Activated T-cell treated with anti-CD3 and anti-CD28 coated beads for 1 hour (primary cell): ENCODE measurements around the gene CDKAL1.

Experiments
- DNase-seq: peaks from one replicate; pipeline ENCODE4 v3.0.0-alpha.2; 2020; ENCODE audit warnings: low read depth

Gene CDKAL1

GRCh38 chr6:20838113-20838512 is 303.9 kb downstream of the CDKAL1 start:
- no peak for DNase-seq

GRCh38 chr6:20839630-20840029 is 305.4 kb downstream of the CDKAL1 start:
- DNase-seq = no peak

DNA sequence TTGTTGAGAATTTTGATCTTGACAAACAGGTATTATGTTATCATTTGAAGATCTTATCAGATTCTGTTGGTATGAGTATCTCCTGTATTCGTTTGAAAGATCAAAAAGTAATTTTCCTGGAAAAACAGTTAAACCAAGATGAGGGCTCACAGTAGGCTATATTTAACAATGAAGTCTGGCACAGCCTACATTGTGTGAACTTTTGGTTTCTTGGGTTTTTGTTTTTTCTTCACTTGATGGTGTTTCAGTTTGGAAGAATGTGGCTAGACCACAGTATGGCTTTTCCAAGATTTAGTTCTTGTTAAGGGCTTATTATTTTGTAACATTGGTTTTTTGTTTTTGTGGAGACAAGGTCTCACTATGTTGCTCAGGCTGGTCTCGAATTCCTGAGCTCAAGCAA is 306.4 kb downstream of the CDKAL1 start:
- no peak for DNase-seq

- DNase-seq = no peak
Observed at GRCh38 chr6:20841806-20842205, 307.5 kb downstream of the CDKAL1 start.

DNA sequence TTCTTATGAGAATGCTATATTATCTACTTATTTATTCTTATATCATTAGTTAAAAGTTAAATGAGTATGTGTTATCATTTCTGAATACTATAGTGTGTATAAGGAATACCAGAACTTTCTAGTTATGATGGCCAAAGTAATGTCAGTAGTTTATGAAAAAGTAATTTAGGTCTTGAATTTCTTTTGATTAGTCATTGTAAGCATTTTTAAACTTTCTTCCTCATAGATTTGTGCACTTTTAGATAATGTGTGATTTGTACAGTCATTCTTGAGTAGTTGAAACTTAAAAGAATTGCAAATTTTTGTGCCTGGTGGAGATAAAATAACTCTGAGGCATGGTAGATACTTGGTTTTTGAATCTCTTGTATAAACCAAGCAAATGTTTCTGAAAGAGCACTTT is 311.3 kb downstream of the CDKAL1 start:
- no peak for DNase-seq

- DNase-seq = no peak
Observed at GRCh38 chr6:20846602-20847028, 312.4 kb downstream of the CDKAL1 start.

DNA sequence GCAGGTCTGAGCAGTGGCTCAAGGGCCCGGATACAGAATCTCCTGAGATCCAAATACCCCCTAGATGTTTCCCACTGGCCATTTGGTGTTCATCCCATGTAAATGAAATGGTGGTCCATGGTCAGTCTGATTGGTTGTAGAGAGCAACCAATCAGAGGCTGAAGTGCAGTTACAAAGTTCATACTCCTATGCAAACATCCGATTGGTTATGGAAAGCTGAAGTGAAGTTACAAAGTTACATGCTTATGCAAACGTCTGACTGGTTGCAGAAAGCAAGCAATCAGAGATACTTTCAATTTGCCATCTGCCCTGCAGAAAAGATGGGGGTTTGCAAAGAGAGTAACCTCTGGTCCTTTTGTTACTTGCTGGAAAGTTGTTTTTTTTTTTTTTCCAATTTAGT is 313.6 kb downstream of the CDKAL1 start:
- no peak for DNase-seq

GRCh38 chr6:20850686-20851416 is 316.6 kb downstream of the CDKAL1 start:
- DNase-seq = no peak

DNA sequence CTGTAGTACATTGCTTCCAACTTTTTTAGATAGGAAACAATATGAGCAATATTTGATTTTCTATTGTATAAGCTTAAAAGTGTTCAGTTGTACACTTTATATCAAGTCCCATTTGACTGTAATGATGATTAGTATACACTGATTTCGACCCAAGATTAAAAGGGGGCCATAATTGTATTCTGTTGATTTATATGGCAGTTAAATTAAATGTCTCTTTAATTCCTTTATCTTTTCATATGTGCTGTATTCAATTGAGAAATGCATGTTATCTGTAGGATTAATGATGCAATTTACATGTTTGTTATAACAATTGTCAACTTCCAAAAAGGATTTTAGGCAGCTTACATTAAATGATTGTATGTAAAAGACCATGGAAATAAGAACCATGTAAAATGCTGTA is 317.5 kb downstream of the CDKAL1 start:
- no peak for DNase-seq

DNA sequence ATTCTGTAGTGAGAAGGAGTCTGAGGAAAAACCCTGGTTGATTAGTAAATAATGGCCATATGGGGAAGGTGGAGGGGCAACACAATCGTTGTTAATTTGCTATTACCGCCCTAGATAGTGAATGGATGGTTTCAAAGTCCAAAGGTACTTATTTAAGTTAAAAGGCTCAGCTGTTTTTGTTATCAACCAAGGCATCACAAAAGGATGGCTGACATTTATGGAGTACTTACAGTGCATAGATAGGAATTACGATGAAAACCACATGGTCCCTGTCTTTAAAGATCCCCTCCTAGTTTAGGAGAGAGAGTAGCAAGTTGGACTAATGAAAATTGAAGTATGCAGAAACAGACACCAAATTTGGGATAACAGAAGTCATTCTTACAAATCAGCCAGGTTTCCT is 319.6 kb downstream of the CDKAL1 start:
- no peak for DNase-seq

- no peak for DNase-seq
Observed at GRCh38 chr6:20856681-20857288, 322.5 kb downstream of the CDKAL1 start.

- DNase-seq = no peak
Observed at GRCh38 chr6:20861481-20861880, 327.2 kb downstream of the CDKAL1 start.

GRCh38 chr6:20866036-20866435 is 331.8 kb downstream of the CDKAL1 start:
- no peak for DNase-seq

GRCh38 chr6:20866935-20867703 is 332.9 kb downstream of the CDKAL1 start:
- no peak for DNase-seq

GRCh38 chr6:20868397-20869096 is 334.3 kb downstream of the CDKAL1 start:
- DNase-seq = no peak

GRCh38 chr6:20870021-20870420 is 335.8 kb downstream of the CDKAL1 start:
- no peak for DNase-seq

GRCh38 chr6:20870493-20870892 is 336.2 kb downstream of the CDKAL1 start:
- DNase-seq = no peak

DNA sequence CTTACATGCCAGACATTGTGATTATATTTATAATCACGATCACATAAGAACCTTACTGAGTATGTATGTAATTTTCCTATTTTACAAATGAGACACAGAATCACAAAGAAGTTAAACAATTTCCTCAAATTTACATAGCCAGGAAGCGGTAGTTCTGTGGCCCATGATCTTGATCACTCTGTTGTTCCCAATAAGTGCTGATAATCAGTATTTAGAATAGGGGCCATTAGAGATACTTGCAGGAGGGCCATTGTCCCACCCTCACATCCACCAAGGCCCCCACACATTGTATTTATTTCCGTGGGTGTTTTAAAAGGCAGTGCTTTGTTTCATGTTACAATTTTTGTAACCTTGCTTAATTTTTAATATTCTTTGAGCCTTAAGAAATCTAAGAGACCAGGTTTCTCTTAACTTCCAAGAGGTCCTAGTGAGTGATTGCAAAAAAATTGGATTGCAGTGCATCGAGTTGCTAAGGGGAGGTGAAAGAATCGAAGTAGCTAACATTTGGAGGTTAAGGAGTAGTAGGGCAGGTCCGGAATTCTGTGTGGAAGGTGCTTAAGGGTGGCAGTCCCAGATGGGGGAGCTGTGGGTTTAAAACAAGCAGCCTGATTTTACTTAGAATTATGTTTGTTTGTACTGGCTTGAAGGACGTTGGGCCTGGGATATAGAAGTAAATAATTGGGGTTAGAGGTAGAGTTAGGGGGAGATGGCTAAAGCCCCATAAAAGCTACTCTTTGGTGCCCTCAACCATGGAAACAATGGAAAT is 339.4 kb downstream of the CDKAL1 start:
- DNase-seq = no peak

GRCh38 chr6:20875369-20875963 is 341.2 kb downstream of the CDKAL1 start:
- DNase-seq = no peak

- no peak for DNase-seq
Observed at GRCh38 chr6:20876036-20876435, 341.8 kb downstream of the CDKAL1 start.

- no peak for DNase-seq
Observed at GRCh38 chr6:20876561-20876960, 342.3 kb downstream of the CDKAL1 start.
